GM20431 (cell line): Measurements from ENCODE around the gene DENND1A.

Source experiments
- in situ Hi-C: fragments of 300-500 bp; cut with MseI, MboI; formaldehyde crosslinking; loops from one replicate; pipeline ENCODE4 v1.15.0; 2020; ENCODE audit warnings: low sequenced_read_pairs; ENCODE audit not compliant: unreplicated experiment

The DENND1A gene

DNA sequence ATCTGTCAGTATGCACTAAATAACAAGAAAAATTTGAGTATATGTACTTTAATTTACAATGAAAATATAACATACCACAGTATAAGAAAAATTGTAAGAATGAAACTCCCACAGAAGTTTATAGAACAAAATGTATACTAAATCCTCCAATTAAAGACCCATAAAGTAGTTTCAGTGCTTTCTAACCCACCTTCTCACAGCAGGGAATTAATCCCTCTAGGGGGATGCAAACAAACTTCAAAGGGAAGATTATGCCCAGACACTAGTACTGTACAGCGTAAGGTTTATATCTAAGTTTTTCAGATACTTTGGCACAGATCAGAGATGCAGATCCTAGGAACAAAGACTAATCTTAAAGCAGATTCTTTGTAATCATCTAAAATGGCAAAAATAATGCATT, 57.2 kb downstream of the DENND1A start:
- in situ Hi-C loops, result no loop called here

- in situ Hi-C loops, result no loop called here
Observed at GRCh38 chr9:123871781-123872180, 58.1 kb downstream of the DENND1A start.

DNA sequence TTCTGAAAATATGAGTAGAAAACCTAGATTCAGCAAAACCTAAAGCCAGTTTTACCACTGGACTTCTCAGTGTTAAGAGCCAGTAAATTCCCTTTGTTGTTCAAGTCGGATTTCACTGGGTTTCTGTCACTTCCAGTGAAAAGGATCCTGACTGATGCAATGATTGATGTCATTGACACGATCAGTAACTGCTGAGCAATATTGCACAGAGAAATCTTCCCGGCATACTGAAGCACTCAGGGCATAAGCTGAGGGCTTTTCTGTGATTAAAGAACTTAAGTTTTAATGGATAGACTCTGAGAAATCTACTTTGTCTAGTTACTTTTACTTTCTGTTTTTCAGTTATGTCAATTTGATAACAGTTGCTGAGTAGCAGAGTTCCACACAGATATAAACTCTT, 61.9 kb downstream of the DENND1A start:
- in situ Hi-C loops, result no loop called here

GRCh38 chr9:123867034-123867433, 62.9 kb downstream of the DENND1A start:
- in situ Hi-C loops, result no loop called here

DNA sequence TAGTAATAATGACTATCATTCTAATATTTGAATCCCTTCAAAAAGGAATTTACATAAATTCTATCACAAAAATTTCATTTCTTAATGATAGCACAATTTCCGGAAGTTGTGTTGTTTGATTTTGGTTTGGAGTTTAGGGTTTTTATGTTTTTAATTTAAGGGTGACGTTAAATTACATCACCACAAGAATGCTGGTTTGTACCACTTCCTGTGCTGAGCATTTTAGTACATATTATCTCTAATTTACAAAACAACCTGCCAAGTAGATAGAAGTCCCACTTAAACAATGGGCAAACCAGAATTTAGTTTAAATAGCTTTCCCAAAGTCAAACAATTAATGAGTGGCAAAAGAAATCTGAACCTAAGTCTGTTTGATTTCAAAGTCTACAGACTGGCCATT, 63.4 kb downstream of the DENND1A start:
- in situ Hi-C loops, result no loop called here

DNA sequence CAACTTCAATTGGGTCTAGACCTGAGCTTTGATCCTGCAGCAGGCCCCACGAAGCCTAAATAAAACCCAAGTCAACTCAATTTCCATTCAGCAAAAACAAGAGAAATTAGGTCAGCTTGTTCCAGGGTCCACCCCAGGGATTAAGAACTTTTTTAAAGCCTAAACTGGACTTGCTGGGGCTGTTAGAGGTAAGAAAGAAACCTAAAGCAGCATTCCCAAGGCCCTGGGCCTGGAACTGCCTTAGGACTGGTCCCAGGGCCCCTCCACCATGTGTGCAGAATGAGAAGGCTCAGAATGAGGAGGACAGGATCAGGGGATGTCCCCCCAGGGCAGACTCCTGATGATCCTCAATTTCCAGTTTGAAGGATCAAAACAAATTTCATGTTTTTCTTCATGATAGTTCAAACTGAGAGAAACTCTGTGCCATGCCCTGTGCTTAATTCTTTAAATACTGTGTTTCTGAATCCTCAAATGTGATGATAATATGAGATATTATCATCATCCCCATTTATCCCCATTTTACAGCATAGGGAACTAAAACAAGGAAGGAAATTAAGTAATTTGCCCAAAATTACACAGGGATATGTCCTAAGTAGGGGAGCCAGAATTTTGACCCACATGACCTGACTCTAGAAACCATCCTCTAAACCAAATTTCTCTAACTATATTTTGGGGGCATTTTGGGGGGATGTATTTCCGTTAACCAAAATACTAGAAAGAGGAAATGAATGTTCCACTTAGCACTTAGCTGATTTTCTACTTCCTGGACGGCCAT, 64.5 kb downstream of the DENND1A start:
- in situ Hi-C loops, result no loop called here

DNA sequence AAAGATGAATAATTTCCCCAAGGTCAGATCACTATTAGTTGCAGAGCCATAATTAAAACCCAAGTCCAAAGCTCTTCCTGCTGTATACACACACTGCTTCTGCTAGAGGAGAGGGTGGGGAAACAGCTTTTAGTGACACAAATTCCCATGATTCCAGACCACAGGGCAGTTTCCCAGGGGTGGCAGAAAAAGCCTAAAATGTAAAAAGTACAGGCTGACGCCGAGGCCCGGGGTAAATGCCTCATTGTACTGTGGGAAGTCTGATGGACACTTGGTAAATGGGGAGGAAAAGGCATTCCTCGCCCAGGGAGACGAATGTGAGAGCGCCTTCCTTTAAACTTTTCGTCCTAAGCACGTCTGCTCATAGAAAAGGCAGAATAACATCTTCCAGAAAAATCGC, 65.7 kb downstream of the DENND1A start:
- in situ Hi-C loops, result no loop called here

DNA sequence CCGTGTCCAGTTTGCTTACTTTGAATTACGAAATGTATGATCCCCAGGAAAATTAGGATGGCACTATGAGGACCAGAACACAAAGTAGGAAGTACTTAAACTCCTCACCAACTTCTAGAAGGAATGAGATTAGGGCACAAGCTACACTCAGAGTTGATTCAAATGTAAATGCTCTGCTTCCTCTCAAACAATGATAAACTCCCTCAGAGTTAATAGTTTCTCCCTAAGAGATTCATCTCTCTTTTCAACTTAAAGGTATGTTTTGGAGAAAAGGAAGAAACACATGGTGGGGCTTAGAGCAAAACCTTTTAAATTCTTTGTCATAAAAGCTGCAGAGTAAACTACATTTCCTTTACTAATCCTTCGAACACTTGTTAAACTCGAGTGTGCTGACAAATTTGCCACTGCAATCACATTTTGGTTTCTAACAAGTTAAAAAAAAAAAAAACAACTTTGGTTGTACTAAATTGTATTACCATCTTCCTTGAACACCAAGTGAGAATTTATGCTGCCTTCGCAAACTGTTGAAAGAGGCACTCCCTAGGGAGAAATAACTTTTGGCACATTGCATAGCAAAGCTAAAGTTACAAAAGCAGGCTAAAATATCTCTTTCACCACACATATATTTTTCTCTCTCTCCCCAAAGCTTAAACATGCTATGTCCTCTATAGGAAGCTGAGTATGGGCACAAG, 66.6 kb downstream of the DENND1A start:
- in situ Hi-C loops, result no loop called here

DNA sequence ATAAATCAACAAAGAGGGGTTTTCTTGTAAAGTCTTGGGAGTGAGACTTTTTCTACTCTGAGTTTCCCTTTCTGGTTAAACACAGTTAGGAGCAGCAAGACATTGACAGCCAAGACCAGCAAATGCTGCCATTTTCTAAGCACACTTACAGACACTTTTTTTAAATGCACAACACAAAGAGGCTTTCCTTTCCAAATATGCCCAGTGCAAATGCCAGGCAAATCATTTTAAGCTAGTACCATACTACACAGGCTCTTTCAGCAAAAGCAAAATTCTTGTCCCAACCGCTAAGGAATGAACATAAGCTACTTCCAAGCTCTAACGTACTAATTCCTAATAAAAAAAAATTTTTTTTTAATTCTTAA, 68.2 kb downstream of the DENND1A start:
- in situ Hi-C loops, result no loop called here

DNA sequence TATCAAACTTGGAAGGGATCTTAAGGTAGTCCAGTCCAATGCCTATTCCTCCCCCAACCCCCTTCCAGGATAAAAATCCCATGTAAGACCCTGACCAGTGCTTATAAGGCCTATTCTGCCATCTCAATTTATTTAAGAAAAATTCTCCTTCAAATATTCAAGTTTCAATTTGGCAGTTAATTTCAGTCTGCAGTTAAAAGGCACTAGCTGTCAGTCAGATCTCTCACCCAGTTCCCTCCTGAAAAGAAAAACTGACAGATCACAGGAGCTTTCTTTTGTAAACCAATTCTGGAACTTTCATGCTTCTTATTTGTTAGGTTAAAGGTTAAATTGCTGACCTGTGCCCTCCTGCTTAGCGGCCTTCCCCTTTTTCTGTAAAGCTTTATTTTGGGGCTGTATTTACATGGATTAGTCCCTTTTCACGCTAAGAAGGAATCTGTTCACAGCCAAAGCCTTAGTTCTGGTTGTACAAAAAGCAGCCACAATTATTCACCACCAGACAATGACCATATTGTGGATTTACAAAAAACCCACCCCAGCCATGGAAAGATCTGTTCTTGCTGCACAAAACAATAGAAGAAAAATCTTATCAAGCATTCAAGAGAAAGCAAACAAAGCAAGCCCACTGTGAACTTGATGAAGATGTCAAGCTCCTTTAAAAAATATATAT, 68.7 kb downstream of the DENND1A start:
- in situ Hi-C loops, result no loop called here

- in situ Hi-C loops, result no loop called here
Observed at GRCh38 chr9:123860603-123861002, 69.3 kb downstream of the DENND1A start.

DNA sequence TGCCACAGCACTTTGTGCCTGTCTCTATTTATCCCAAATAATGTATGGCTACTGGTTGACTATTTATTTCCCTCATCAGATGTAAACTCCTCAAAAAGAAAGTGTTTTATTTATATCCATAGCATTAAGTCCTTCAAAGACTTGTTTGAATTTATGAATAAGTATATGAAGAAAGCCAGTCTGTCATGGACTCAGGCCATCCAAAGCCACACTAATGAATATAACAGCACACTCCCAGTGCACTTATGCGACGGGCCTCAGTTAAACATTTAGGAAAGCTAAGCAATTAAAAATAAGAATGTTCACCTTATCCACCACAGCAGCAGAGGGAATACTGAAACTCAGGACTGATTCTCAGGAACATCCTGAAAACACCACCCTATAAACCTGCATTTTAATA, 77.5 kb downstream of the DENND1A start:
- in situ Hi-C loops, result no loop called here

DNA sequence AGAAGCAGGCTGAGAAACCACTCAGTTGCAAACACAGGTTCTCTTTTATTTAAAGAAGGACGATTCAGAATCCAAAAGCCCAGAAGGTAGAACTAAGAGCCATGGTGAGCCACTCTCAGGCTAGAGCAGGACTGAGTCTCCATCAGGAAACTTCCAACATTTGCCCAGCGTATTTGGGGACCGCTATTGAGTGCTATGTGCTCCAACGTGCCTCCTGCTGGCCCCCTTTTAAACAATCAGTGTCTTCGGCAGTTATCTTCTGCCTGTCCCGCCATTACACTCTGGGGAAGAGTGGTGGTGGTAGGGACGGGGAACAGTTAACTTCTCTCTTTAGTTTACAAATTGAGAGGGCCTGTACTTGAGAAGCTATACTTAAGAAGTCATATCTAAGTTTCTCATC, 78.1 kb downstream of the DENND1A start:
- in situ Hi-C loops, result no loop called here

GRCh38 chr9:123848447-123849085, 81.4 kb downstream of the DENND1A start:
- in situ Hi-C loops, result no loop called here

DNA sequence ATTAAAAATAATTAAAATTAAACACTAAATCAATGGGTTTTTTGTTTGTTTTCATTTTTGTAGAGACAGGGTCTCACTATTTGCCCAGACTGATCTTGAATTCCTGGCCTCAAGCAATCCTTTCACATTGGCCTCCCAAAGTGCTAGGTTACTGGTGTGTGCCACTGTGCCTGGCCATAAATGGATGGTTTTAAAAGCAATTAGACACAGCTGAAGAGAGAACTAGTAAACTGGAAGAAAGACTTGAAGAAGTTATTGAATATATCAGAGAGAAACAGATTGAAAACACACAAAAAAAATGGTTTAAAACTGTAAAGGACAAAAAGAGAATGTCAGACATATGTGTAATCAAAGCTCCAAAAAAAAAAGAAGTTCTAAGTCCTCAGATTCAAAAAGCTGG, 83.0 kb downstream of the DENND1A start:
- in situ Hi-C loops, result no loop called here

DNA sequence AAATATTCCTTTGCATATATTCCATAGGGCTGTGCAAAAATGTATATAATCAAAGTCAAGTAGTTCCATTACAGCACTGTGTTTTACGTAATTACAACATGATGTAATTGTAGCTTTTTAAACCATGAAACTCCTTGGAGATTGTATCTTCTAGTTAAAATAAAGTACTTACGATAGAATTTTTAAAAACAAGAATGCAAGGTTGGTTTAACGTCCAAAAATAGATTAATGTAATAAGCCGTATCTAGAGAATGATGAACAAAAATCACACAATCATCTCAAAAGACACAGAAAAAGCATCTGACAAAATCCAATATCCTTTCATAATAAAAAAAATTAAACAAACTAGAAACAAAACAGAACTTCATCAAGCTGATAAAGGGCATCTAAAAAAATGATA, 86.2 kb downstream of the DENND1A start:
- in situ Hi-C loops, result no loop called here

DNA sequence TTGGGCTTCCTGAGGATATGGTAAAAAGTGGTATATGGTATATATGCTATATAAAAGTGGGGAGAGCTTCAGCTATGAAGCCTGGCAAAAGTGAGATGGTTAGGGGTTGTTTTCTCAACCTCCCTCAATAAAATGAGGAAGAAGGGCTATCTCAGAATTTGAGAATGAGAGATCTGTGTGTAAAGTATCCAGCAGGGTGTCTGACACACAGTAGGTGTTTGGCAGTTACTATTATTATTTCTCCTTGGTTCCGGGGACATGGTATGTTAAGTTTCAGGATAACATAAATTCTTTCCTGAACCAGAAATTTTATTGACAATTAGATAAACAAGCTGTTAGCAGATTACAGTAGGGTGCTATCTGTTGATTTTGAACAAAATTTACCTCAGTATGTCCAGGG, 94.1 kb downstream of the DENND1A start:
- in situ Hi-C loops, result no loop called here

DNA sequence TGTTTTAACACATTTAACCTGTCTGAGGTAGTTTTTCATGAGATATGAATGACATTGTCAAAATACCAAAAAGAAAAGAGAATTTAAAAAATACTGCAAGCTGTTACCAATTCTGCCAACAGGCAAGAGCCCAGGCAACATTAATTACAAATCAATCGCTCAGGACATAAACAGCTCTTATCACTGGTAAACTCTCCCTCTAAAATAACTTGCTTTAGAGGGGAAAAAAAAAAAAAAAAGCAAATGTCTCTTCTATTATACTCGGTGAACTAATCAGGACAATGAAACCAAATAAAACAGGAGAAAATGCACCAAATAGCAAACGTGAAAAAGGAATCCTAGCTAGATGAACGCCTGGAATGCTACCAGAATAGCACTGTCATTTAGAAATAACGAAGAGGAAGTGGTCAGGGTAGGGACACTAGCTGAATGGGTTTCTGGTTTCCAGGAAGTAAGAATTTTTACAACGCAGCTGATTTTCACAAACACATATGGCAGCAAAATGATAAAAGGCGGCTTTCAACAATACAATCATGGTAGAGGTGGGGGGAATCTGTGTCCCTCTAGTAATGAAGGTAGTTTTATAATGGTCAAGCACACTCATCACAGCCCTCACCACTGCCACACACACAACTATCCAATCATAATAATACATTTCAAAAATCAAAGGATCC, 94.9 kb downstream of the DENND1A start:
- in situ Hi-C loops, result no loop called here

DNA sequence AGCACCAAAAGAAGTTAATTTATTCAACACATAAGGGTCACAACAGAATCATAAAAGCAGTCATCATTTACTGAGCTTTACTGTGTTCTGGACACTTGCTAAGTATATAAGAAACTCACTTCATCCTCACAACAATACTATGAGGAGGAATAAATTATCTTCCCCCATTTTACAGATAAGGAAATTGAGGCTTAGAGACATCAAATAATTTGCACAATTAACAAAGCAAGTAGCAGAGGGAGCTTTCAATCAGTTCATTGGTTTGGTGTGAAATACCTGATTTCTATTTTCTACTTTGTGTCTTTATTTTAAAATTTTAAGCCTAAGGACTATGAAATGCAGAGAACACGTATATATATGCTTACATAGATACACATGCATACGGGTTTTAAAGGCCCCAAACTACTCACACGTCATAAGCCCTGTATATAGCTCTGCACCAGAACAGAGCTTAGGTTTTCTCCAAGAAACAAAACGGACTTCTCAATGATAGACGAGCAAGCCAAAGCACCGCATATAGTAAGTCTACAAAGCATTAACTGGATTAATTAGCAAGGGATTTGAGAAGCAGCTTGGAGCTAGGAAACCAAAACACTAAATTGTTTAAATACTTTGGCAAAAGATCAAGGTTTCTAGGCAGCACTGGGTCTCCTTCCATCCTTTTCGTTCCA, 95.6 kb downstream of the DENND1A start:
- in situ Hi-C loops, result no loop called here
